Gastrocnemius medialis (tissue), 4 donors: ENCODE data around the gene DNM3. TPM values are rescaled to one million over a fixed set of nuclear protein-coding genes. Genes with fewer than 3 reads are reported as not detected.

ENCODE experiments used
- ATAC-seq, 2 donors: fragments of 150-250 bp; one replicate each; pipeline ENCODE4 v1.9.1; 2016
- DNase-seq, 2 donors: peaks; one replicate each; pipeline ENCODE4 v3.0.0-alpha.2; 2019
- H3K27ac ChIP-seq, 4 donors: fragments of 200-600 bp; sonication (generic); 1 replicate in 1 of 4; 2 replicates in 3 of 4; pipeline ENCODE4 v1.5.1; 2016 to 2018; ENCODE audit warnings: mild to moderate bottlenecking in 2 of 4, moderate library complexity in 1 of 4
- H3K27me3 ChIP-seq, 3 donors: fragments of 200-600 bp; sonication (generic) in 2 of 3; 1 replicate in 1 of 3; 2 replicates in 2 of 3; pipeline versions ENCODE4 v1.5.1 to v1.6.0; 2016 to 2019; ENCODE audit warnings: mild to moderate bottlenecking in 1 of 3, moderate library complexity in 1 of 3
- H3K36me3 ChIP-seq, 2 donors: fragments of 200-600 bp; sonication (generic) in 1 of 2; one replicate each; pipeline ENCODE4 v1.5.1; 2017 to 2018
- H3K4me1 ChIP-seq, 2 donors: fragments of 200-600 bp; sonication (generic) in 1 of 2; one replicate each; pipeline ENCODE4 v1.5.1; 2016 to 2017; ENCODE audit warnings: mild to moderate bottlenecking in 2 of 2
- H3K4me3 ChIP-seq, 4 donors: fragments of 200-600 bp; sonication (generic) in 3 of 4; 1 replicate in 1 of 4; 2 replicates in 3 of 4; pipeline ENCODE4 v1.5.1; 2016 to 2019; ENCODE audit warnings: mild to moderate bottlenecking in 2 of 4
- H3K9me3 ChIP-seq, 3 donors: fragments of 200-600 bp; sonication (generic) in 2 of 3; 1 replicate in 1 of 3; 2 replicates in 2 of 3; pipeline ENCODE4 v1.5.1; 2016 to 2019
- POLR2A ChIP-seq, 2 donors: fragments of 450-650 bp; IDR thresholded peaks; one replicate each; pipeline ENCODE4 v1.6.1; 2017; ENCODE audit warnings: antibody characterized with exemption in 2 of 2, mild to moderate bottlenecking in 2 of 2, moderate library complexity in 2 of 2
- in situ Hi-C, 4 donors: fragments of 200-750 bp; cut with MboI; loops; one replicate each; pipeline versions ENCODE4 v1.15.0 to v1.8.0; 2017; ENCODE audit warnings: low sequenced_read_pairs in 4 of 4
- intact Hi-C: fragments of 100-400 bp; cut with DNase I; formaldehyde crosslinking; loops from one replicate; pipeline ENCODE4 v1.15.1; 2023; ENCODE audit warnings: low total_unique reads
- total RNA-seq, 4 donors: library from RNA; depleted of rRNA; stranded (reverse); fragments of >200 nt; gene quantifications; one replicate each; pipeline versions ENCODE4 v1.1.0 to v1.2.3, GENCODE V29; 2016
- TF ChIP-seq, protein P1 (sequence below), 5 experiments: fragments of 450-650 bp in 3 of 5; fragments of 200-600 bp in 2 of 5; sonication (generic) in 2 of 5; IDR thresholded peaks in 4 of 5; conservative IDR thresholded peaks in 1 of 5; 1 replicate in 4 of 5; 2 replicates in 1 of 5; pipeline ENCODE4 v1.5.1; 2016 to 2019; ENCODE audit warnings: antibody characterized with exemption in 5 of 5, mild to moderate bottlenecking in 3 of 5, moderate library complexity in 3 of 5

Gene DNM3
- total RNA-seq, 4 donors from 2014 or later, result 0.35 to 1.6 (median 1.1) TPM

DNA sequence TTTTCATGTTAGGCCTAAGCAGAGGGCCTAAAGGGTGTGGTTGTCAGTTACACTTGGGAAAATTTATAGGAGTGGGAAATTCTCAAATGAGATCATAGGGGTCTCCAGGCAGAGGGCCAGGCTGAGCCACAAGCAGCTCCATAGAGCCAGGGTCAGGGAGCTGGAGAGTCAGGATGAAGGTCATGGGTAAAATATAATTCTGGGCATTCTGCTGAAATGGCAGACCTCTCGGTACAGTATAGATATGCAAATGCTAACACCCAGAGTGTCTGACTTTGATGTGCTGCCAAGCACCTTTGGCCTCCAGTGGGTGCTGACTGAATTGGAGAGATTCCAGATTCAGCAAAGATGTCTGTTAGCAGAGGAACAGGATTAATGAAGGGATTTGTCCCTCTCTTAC is 40.1 kb downstream of the DNM3 start:
- no peak for DNase-seq
- H3K27me3 ChIP-seq, result no peaks in the 10 kb centered on the region
- H3K4me3 ChIP-seq, result no peak overlapping the region
- in situ Hi-C loops (no loop called here), intact Hi-C loops (no loop called here)
- no peaks in the 10 kb centered on the region for H3K9me3 ChIP-seq
- TF ChIP-seq, protein P1, sequence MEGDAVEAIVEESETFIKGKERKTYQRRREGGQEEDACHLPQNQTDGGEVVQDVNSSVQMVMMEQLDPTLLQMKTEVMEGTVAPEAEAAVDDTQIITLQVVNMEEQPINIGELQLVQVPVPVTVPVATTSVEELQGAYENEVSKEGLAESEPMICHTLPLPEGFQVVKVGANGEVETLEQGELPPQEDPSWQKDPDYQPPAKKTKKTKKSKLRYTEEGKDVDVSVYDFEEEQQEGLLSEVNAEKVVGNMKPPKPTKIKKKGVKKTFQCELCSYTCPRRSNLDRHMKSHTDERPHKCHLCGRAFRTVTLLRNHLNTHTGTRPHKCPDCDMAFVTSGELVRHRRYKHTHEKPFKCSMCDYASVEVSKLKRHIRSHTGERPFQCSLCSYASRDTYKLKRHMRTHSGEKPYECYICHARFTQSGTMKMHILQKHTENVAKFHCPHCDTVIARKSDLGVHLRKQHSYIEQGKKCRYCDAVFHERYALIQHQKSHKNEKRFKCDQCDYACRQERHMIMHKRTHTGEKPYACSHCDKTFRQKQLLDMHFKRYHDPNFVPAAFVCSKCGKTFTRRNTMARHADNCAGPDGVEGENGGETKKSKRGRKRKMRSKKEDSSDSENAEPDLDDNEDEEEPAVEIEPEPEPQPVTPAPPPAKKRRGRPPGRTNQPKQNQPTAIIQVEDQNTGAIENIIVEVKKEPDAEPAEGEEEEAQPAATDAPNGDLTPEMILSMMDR (IDR thresholded peaks at IDR 0.05 in 4 of 5, conservative IDR thresholded peaks at IDR 0.05 in 1 of 5), result no peak
- no peak for TF ChIP-seq POLR2A (IDR thresholded peaks at IDR 0.05)
- ATAC-seq, result no peak
- no peaks in the 10 kb centered on the region for H3K4me1 ChIP-seq
- H3K27ac ChIP-seq, result no peak overlapping the region
- no peaks in the 10 kb centered on the region for H3K36me3 ChIP-seq

DNA sequence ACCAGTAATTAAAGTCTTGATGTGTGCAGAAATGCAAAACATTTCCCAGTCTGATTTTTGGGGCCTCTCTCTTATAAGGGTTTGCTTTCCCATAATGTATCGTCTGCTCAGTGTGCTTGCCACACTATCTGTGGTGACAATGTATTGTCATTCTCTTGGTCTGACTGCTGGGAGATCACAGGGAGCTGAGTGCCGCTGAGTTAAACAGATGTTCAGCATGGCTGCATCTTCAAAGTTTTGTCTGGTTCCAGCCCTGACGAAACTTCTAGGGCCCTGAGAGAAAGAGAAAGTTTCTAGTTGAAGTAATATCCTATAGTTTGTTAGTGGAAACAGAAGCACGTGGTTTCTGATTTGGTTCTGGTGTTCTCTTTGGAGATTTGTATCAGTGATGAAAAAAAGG is 42.6 kb downstream of the DNM3 start:
- DNase-seq (no peak), ATAC-seq (no peak)
- no peaks in the 10 kb centered on the region for H3K27me3 ChIP-seq
- in situ Hi-C loops (no loop called here), intact Hi-C loops (no loop called here)
- H3K27ac ChIP-seq, result no peak overlapping the region
- no peaks in the 10 kb centered on the region for H3K36me3 ChIP-seq
- TF ChIP-seq POLR2A (IDR thresholded peaks at IDR 0.05), result no peak
- TF ChIP-seq, protein P1 (IDR thresholded peaks at IDR 0.05 in 4 of 5, conservative IDR thresholded peaks at IDR 0.05 in 1 of 5), result no peak
- H3K4me3 ChIP-seq, result no peak overlapping the region
- H3K4me1 ChIP-seq, result no peaks in the 10 kb centered on the region
- H3K9me3 ChIP-seq, result no peaks in the 10 kb centered on the region

GRCh38 chr1:171884475-171884874 is 43.2 kb downstream of the DNM3 start:
- Histone ChIP-seq H3K4me3 (no peak overlapping the region), H3K9me3 (no peaks in the 10 kb centered on the region), H3K4me1 (no peaks in the 10 kb centered on the region), H3K27ac (no peak overlapping the region), H3K27me3 (no peaks in the 10 kb centered on the region), H3K36me3 (no peaks in the 10 kb centered on the region)
- intact Hi-C loops, result no loop called here
- ATAC-seq, result no peak
- TF ChIP-seq, protein P1 (IDR thresholded peaks at IDR 0.05 in 4 of 5, conservative IDR thresholded peaks at IDR 0.05 in 1 of 5), result no peak
- no peak for TF ChIP-seq POLR2A (IDR thresholded peaks at IDR 0.05)
- no peak for DNase-seq
- in situ Hi-C loops, result no loop called here

DNA sequence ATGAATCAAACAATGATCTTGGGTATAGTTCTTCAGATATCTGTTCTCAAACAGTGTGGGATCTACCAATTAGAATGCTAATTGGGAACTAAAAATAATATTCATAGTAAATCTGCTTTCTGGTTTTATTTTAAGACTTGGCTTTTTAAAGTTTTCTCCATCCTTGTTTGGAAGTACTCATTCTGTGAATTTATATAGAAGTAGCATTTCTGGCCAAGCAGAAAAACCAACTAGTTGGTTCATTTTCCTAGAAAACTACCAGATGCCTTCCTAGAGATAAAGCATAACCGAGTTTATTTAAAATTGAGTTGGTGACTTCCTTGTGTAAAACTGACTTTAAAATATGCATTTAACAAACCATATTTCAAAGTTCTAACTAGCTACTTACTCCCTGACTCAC is 48.8 kb downstream of the DNM3 start:
- Histone ChIP-seq H3K4me3 (no peak overlapping the region), H3K4me1 (no peaks in the 10 kb centered on the region), H3K9me3 (no peaks in the 10 kb centered on the region), H3K27ac (no peak overlapping the region), H3K36me3 (no peaks in the 10 kb centered on the region), H3K27me3 (no peaks in the 10 kb centered on the region)
- no peak for TF ChIP-seq POLR2A (IDR thresholded peaks at IDR 0.05)
- TF ChIP-seq, protein P1 (IDR thresholded peaks at IDR 0.05 in 4 of 5, conservative IDR thresholded peaks at IDR 0.05 in 1 of 5), result no peak
- no peak for ATAC-seq
- intact Hi-C loops (no loop called here), in situ Hi-C loops (no loop called here)
- DNase-seq, result no peak

DNA sequence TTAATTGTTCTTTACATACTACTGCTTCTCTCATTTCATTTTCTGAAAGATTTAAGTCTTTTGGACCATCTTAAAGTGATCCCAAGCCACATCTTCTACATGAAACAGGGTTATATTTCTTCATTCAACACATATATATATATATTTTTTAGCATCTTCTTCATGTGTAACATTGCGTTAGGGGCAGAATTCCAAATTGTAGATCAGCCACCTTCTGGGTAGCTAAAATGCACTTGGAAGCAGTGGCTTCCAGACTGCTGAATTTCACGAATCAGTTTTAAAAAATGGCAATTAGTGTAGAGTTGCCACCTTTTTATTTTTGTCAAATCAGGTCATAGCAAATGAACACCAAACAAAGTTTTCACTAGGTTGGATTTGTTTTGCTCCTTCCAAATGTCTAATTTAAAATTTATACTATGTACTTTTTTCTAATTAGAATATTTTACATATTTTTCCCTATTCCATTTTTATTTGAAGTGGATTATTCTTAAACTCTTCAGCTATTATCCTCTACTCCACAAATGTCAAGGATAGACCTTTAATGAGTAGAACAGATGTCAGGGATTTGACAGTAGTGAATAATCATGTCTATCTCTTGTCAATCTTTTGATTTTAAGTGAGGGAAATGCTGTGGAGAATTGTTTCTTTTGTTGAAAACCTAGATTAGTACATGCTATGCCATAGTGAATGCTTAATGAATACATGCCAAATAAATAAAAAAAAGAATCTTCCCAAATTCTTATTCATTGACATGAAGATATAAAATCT is 55.8 kb downstream of the DNM3 start:
- Histone ChIP-seq H3K27me3 (no peaks in the 10 kb centered on the region), H3K4me1 (no peaks in the 10 kb centered on the region), H3K9me3 (no peaks in the 10 kb centered on the region), H3K4me3 (no peak overlapping the region), H3K27ac (no peak overlapping the region), H3K36me3 (no peaks in the 10 kb centered on the region)
- intact Hi-C loops (no loop called here), in situ Hi-C loops (no loop called here)
- no peak for DNase-seq
- ATAC-seq, result no peak
- no peak for TF ChIP-seq POLR2A (IDR thresholded peaks at IDR 0.05)
- TF ChIP-seq, protein P1 (IDR thresholded peaks at IDR 0.05 in 4 of 5, conservative IDR thresholded peaks at IDR 0.05 in 1 of 5), result no peak
